Stomach (tissue), 9 donors: ENCODE measurements around the gene TEX9. TPM values are rescaled to one million over a fixed set of nuclear protein-coding genes. Genes with fewer than 3 reads are reported as not detected.

Experiments
- DNase-seq, 2 donors: peaks; one replicate each; pipeline versions ENCODE4 v3.0.0 to v3.0.0-alpha.2; 2013 to 2019
- H3K27ac ChIP-seq, 5 donors: fragments of 200-600 bp in 4 of 5; sonication (generic) in 4 of 5; one replicate each; pipeline ENCODE4 v1.5.1; 2013 to 2019; ENCODE audit warnings: mild to moderate bottlenecking in 1 of 5, moderate library complexity in 1 of 5
- H3K27me3 ChIP-seq, 3 donors: fragments of 200-600 bp; sonication (generic); one replicate each; pipeline ENCODE4 v1.5.1; 2017 to 2019; ENCODE audit warnings: mixed run types in 1 of 3
- H3K36me3 ChIP-seq, 4 donors: fragments of 200-600 bp; sonication (generic); 1 replicate in 3 of 4; 2 replicates in 1 of 4; pipeline ENCODE4 v1.5.1; 2016 to 2019
- H3K4me1 ChIP-seq, 4 donors: fragments of 200-600 bp; sonication (generic); one replicate each; pipeline ENCODE4 v1.5.1; 2016 to 2019
- H3K4me3 ChIP-seq, 4 donors: fragments of 200-600 bp; sonication (generic) in 3 of 4; one replicate each; pipeline ENCODE4 v1.5.1; 2016 to 2019; ENCODE audit warnings: mild to moderate bottlenecking in 1 of 4
- H3K9me3 ChIP-seq, 4 donors: fragments of 200-600 bp; sonication (generic); one replicate each; pipeline ENCODE4 v1.5.1; 2016 to 2019
- EP300 ChIP-seq: sonication (generic); formaldehyde crosslinking; IDR thresholded peaks from one replicate; pipeline ENCODE4 v1.6.1; 2017; ENCODE audit warnings: antibody characterized with exemption
- POLR2A ChIP-seq, 4 donors: fragments of 450-650 bp; IDR thresholded peaks; one replicate each; pipeline ENCODE4 v1.6.1; 2016; ENCODE audit warnings: antibody characterized with exemption in 4 of 4, control low read depth in 2 of 4, mild to moderate bottlenecking in 1 of 4, moderate library complexity in 1 of 4
- POLR2AphosphoS5 ChIP-seq, 3 donors: sonication (generic); formaldehyde crosslinking; IDR thresholded peaks; one replicate each; pipeline ENCODE4 v1.6.1; 2016; ENCODE audit warnings: antibody characterized with exemption in 3 of 3
- WGBS, 5 donors: extraction: QIAGEN DNeasy Blood & Tissue Kit in 3 of 5; methylation state at CpG; one replicate each; pipeline versions ENCODE4 v1.1.5 to v1.1.7; 2013 to 2018; 5-methylcytosine and 5-hydroxymethylcytosine counted together
- intact Hi-C: fragments of 100-400 bp; cut with DNase I; formaldehyde crosslinking; loops from one replicate; pipeline ENCODE4 v1.15.1; 2023; ENCODE audit warnings: low total_unique reads
- polyA plus RNA-seq, 3 donors: library from polyadenylated mRNA; stranded (reverse); fragments of 200-250 nt; gene quantifications; one replicate each; pipeline ENCODE4 v1.2.3, GENCODE V29; 2013
- total RNA-seq, 5 donors: library from RNA; depleted of rRNA; stranded (reverse); fragments of >200 nt; gene quantifications; one replicate each; pipeline versions ENCODE4 v1.1.0 to v1.2.3, GENCODE V29; 2014 to 2016
- TF ChIP-seq, protein P1 (sequence below), 7 experiments: fragments of 450-650 bp in 4 of 7; fragments of 200-600 bp in 3 of 7; sonication (generic) in 3 of 7; IDR thresholded peaks; one replicate each; pipeline ENCODE4 v1.5.1; 2016 to 2019; ENCODE audit warnings: antibody characterized with exemption in 7 of 7, control low read depth in 2 of 7, mild to moderate bottlenecking in 1 of 7
- donor health status: healthy with polysubstance abuse.
- donor health status: Bipolar disorder and iron deficiency.
- donor health status: healthy.

Gene TEX9
- total and polyA plus RNA-seq, 8 donors: 1.8 to 27.4 (median 5.4) TPM

DNA sequence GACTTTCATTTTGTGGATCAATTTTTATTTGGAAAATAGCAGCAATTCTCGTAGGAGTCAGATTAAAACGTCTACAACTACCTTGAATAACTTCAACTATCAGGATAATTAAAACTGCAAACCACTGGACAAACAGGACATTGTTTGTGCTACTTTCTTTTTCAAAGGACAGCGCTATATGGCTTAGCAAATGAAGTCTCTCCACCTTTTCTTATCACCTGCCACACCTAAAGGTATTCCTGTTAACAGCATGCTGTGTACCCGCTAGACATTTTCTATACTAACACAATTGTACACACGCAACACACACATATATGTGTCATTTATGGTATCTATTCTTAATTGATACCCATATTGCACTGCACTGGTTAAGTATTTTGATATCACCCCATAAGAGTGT, 80.5 kb downstream of the TEX9 start:
- TF ChIP-seq, protein P1, sequence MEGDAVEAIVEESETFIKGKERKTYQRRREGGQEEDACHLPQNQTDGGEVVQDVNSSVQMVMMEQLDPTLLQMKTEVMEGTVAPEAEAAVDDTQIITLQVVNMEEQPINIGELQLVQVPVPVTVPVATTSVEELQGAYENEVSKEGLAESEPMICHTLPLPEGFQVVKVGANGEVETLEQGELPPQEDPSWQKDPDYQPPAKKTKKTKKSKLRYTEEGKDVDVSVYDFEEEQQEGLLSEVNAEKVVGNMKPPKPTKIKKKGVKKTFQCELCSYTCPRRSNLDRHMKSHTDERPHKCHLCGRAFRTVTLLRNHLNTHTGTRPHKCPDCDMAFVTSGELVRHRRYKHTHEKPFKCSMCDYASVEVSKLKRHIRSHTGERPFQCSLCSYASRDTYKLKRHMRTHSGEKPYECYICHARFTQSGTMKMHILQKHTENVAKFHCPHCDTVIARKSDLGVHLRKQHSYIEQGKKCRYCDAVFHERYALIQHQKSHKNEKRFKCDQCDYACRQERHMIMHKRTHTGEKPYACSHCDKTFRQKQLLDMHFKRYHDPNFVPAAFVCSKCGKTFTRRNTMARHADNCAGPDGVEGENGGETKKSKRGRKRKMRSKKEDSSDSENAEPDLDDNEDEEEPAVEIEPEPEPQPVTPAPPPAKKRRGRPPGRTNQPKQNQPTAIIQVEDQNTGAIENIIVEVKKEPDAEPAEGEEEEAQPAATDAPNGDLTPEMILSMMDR (IDR thresholded peaks at IDR 0.05): no peak
- TF ChIP-seq POLR2AphosphoS5 (IDR thresholded peaks at IDR 0.05) (no peak), POLR2A (IDR thresholded peaks at IDR 0.05) (no peak), EP300 (no peak)
- Histone ChIP-seq H3K27ac (no peak overlapping the region), H3K27me3 (no peaks in the 10 kb centered on the region), H3K9me3 (no peaks in the 10 kb centered on the region), H3K4me3 (no peak overlapping the region), H3K36me3 (peaks cover 0 to 7% (median 0%) of the 10 kb centered on the region in 4 donors), H3K4me1 (no peaks in the 10 kb centered on the region)
- DNase-seq: no peak
- intact Hi-C loops: no loop called here
- WGBS, 5 donors: 38 to 62% (median 57%) methylated on average over 5 of the region's 5 CpGs

DNA sequence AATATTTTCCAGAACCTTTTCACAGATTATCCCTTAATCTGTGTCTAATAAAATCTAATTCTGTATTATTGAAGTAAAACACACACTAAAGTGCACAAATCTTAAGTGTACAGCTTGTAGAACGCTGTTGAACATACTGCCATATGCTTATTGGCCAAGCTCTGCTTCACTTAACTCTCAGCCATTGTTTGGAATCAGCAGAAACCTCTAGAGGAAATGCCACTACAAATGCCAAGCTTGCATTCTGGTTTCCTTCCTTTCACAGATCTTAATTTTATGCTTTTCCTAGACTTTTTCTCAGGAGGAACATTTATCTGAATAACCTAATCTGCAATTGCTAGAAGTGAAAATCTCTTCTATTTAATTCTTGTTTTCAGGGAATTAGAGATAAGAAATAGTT, 89.6 kb downstream of the TEX9 start:
- Histone ChIP-seq H3K36me3 (no peaks in the 10 kb centered on the region), H3K9me3 (no peaks in the 10 kb centered on the region), H3K4me1 (no peaks in the 10 kb centered on the region), H3K27me3 (no peaks in the 10 kb centered on the region), H3K4me3 (no peak overlapping the region), H3K27ac (no peak overlapping the region)
- TF ChIP-seq POLR2A (IDR thresholded peaks at IDR 0.05) (no peak), EP300 (no peak), POLR2AphosphoS5 (IDR thresholded peaks at IDR 0.05) (no peak)
- TF ChIP-seq, protein P1 (IDR thresholded peaks at IDR 0.05): no peak
- DNase-seq: no peak
- 62 to 78% (median 74%) methylated on average over 1 of the region's 1 CpG for WGBS, 5 donors
- intact Hi-C loops: no loop called here

DNA sequence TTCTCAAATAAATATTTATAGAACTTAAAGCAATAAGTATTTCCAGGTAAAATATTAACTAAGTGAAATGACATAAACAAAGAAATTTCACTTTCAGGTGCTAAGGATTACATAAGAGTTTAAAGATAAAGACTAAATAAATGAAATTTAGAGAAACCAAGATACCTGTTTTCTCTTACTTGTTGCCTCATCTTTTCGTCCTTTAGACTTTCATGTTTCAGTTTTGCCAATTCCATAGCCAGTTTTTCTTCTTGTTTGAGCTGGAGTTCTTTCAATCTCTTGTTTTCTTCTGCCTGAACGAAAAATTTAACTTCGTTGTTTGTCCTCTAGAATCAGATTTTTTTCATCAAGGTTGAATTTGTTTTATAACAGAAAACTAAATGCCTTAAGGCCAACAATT, 91.0 kb downstream of the TEX9 start:
- Histone ChIP-seq H3K36me3 (no peaks in the 10 kb centered on the region), H3K27me3 (no peaks in the 10 kb centered on the region), H3K4me3 (no peak overlapping the region), H3K4me1 (no peaks in the 10 kb centered on the region), H3K9me3 (no peaks in the 10 kb centered on the region), H3K27ac (no peak overlapping the region)
- 55 to 75% (median 63%) methylated on average over 3 of the region's 3 CpGs for WGBS, 5 donors
- DNase-seq: no peak
- TF ChIP-seq EP300 (no peak), POLR2AphosphoS5 (IDR thresholded peaks at IDR 0.05) (no peak), POLR2A (IDR thresholded peaks at IDR 0.05) (no peak)
- TF ChIP-seq, protein P1 (IDR thresholded peaks at IDR 0.05): no peak
- intact Hi-C loops: no loop called here

DNA sequence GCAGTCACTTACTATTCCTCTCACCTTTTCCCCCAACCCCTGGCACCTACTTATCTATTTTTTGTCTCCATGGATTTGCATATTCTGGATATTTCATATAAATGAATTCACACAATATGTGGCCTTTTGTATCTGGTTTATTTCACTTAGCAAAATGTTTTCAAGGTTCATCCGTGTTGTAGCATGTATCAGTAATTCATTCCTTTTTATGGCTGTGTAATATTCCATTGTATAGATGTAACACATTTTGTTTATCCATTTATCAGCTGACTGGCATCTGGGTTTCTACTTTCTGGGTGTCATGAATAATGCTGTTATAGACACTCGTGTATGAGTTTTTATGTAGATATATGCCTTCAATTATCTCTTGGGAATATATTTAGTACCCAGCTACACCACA, 93.9 kb downstream of the TEX9 start:
- H3K4me3 ChIP-seq: no peak overlapping the region
- 92 to 99% (median 98%) methylated on average over 2 of the region's 2 CpGs for WGBS, 5 donors
- no peak for DNase-seq
- no peak for TF ChIP-seq POLR2AphosphoS5 (IDR thresholded peaks at IDR 0.05)
- TF ChIP-seq POLR2A (IDR thresholded peaks at IDR 0.05): no peak
- TF ChIP-seq, protein P1 (IDR thresholded peaks at IDR 0.05): no peak
- no peak for TF ChIP-seq EP300
- no peaks in the 10 kb centered on the region for H3K36me3 ChIP-seq
- H3K27ac ChIP-seq: no peak overlapping the region
- intact Hi-C loops: no loop called here
- no peaks in the 10 kb centered on the region for H3K9me3 ChIP-seq
- no peaks in the 10 kb centered on the region for H3K27me3 ChIP-seq
- H3K4me1 ChIP-seq: peaks cover 0 to 3% (median 1%) of the 10 kb centered on the region in 4 donors
